GM19468 (cell line): ENCODE results near the gene PARP1.

Source experiments
- ATAC-seq: cut with Tn5 transposase; IDR thresholded peaks from one replicate; pipeline ENCODE4 v1.9.1; 2021; ENCODE audit warnings: mild to moderate bottlenecking, moderate library complexity, moderate number of reproducible peaks; ENCODE audit not compliant: unreplicated experiment; ENCODE audit errors: extremely low read depth

PARP1 gene

DNA sequence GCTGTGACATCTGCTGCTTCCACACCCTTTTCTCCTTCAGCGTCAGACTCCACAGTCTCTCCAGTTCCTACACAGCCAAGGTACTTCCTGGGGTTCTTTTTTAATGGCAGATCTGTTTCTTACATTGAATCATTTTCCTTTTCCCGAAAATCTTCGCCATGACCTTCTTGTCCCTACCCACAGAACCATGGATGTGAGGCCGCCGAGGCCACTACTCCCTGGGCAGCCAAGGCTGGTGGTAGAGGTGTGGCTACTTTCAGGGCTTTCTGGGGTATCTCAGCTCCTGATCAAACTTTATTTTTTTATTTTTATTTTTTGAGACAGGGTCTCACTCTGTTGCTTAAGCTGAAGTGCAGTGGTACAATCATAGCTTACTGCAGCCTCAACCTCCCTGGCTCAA lies 89.4 kb downstream of the PARP1 start:
- no peak for ATAC-seq

DNA sequence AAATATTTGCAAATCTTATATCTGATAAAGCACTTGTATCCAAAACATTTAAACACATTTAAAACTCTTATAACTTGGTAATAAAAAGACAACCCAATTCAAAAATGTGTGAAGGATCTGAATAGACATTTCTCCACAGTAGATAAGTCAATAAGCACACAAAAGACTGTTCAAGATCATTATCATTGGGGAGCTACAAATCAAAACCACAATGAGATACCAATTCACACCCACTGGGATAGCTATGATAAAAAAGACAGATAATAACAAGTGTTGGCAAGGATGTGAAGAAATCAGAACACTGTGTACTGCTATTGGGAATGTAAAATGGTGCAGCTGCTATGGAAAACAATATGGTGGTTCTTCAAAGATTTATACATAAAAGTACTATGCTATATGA lies 93.8 kb downstream of the PARP1 start:
- no peak for ATAC-seq

DNA sequence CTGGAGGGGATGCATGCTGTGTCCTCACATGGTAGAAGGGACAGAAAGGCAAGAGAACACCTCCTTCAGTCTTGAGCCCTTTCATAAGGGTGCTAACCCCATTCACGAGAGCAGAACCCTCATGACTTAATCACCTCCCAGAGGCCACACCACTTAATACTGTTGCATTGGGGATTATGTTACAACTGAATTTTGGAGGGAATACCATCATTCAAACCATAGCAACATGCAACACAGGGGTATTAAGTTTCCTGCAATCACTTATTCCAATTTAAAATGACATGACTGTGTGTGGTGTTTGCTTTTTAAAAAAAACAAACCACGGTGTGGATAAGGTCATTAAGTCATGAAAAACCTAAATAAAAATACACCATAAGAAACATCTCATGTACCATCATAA lies 95.8 kb downstream of the PARP1 start:
- no peak for ATAC-seq

DNA sequence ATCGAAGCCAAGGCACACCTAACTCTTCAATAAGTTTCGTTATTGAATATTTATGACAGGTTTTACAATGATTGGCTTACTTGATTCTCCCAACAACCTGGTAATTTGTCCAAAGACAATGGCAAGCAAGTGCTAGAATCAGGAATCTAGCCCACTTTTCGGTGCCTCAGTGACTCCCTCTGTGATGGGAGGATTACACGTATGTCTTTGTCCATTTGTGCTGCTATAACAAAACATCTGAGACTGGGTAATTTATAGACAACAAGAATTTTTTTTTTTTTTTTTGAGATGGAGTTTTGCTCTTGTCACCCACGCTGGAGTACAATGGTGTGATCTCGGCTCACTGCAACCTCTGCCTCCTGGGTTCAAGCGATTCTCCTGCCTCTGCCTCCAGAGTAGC lies 96.5 kb downstream of the PARP1 start:
- no peak for ATAC-seq
